Memory B cell (primary cell): ENCODE results near the gene PSMB8.
A peak's percentile ranks its signal among the peaks of the same experiment; 100 is the strongest.

Experiments used
- ATAC-seq: fragments of 150-1000 bp; cut with Tn5 transposase; 2 replicates; pipeline ENCODE4 v1.10.0; 2021; ENCODE audit warnings: low read depth, mild to moderate bottlenecking, moderate library complexity
- DNase-seq, 2 donors: peaks; one replicate each; pipeline ENCODE4 v3.0.0; 2022; ENCODE audit warnings: low spot score in 2 of 2
- H3K27ac Mint-ChIP-seq: one replicate; pipeline ENCODE4 v1.8.0; 2022; ENCODE audit warnings: mild to moderate bottlenecking, moderate library complexity, mixed read lengths
- H3K27me3 Mint-ChIP-seq: one replicate; pipeline ENCODE4 v1.8.0; 2022; ENCODE audit warnings: mixed read lengths
- H3K36me3 Mint-ChIP-seq: one replicate; pipeline ENCODE4 v1.8.0; 2022; ENCODE audit warnings: mild to moderate bottlenecking, mixed read lengths
- H3K4me1 Mint-ChIP-seq: one replicate; pipeline ENCODE4 v1.8.0; 2022; ENCODE audit warnings: mixed read lengths
- H3K4me3 Mint-ChIP-seq: one replicate; pipeline ENCODE4 v1.8.0; 2022; ENCODE audit warnings: mild to moderate bottlenecking, moderate library complexity, mixed read lengths
- H3K9me3 Mint-ChIP-seq: one replicate; pipeline ENCODE4 v1.8.0; 2022; ENCODE audit warnings: mixed read lengths

The PSMB8 gene

DNA sequence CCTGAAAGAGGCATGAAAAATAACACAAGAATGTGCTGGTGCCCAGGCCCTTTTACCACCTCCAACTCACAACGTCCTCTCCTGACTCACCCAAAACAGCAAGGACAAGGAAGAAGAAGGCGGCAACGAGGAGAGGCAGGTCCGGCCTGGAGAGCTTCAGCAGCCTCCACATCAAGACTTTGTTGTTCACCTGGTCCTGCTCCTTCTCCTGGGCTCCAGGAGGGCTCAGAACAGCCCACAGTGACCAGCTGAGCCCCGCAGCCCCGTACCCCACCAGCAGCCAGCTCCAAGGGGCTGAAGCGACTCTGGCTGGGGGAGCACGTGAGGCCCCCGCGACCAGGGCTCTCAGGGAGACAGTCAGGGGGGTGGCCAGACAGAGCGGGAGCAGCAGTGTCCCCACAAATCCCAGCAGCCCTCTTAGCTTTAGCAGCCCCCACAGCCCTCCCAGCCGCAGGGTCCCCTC lies 6.2 kb downstream of the PSMB8 start:
- no peak for ATAC-seq

DNA sequence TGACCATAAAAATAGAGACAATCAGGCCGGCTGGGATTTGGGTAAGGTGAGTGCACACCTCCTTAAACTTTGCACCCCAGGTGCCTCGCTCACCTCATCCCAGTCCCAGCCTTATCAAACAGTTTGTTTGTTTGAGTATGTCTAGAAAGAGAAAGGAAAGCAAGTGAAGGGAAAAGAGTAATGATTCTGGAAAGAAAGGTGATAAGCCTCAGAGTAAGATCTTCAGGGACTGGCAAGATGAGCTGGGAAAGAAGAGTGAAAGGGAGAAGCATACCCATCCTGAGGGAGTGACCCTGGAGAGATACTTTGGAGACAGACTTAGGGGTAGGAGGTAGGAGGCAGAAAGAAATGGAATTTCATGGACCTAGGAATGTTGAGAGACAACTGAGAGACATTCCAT lies 7.0 kb downstream of the PSMB8 start:
- DNase-seq (no peak), ATAC-seq (no peak)
- Mint-ChIP-seq H3K9me3 (no peaks in the 10 kb centered on the region), H3K27ac (peak overlapping the region; percentile 88), H3K4me1 (peaks cover 49% of the 10 kb centered on the region), H3K4me3 (peak overlapping the region; percentile 90), H3K36me3 (peaks cover 58% of the 10 kb centered on the region), H3K27me3 (no peaks in the 10 kb centered on the region)

More for the DNA sequence above, 6.2 kb downstream of the PSMB8 start:
- Mint-ChIP-seq H3K4me1 (peaks cover 55% of the 10 kb centered on the region), H3K27ac (peak overlapping the region; percentile 88), H3K9me3 (no peaks in the 10 kb centered on the region), H3K27me3 (no peaks in the 10 kb centered on the region), H3K36me3 (peaks cover 60% of the 10 kb centered on the region), H3K4me3 (peak overlapping the region; percentile 90)
- DNase-seq: no peak

DNA sequence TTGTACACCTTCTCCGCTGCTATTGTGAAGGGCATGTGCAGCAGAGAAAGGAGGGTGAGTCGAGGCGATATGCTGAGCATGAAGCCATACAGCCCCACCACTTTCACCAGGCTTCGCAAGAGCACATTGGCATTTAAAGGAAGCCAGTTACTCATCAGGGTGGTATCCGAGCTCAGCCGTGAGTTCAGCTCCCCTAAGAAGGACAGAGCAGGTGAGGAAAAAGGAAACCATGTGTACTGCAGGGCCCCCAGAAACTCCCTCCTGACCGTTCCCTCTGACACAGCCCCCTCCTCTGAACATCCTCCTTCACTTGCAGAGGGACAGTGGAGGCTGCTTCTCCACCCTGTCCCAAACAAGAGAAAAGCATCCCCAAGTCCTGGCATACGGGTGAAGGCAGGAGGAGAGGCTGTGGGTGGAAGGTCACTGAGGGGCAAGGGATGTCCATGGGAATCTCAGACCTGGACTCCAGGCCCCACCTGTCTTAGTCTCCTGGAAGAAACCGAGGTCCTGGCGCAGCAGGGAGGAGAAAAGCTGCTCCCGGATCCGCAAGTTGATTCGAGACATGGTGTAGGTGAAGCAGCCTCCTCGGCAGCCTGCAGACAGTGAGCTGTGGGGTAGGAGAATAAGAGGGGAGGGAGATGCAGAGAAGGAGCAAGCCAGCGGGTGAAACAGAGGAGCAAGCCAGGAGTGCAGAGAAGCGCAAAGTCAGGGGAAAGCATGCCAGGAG lies 8.5 kb downstream of the PSMB8 start:
- peak overlapping the region; percentile 30 for H3K27ac Mint-ChIP-seq
- no peak overlapping the region for H3K4me3 Mint-ChIP-seq
- DNase-seq (no peak), ATAC-seq (no peak)
- no peaks in the 10 kb centered on the region for H3K9me3 Mint-ChIP-seq
- peaks cover 56% of the 10 kb centered on the region for H3K36me3 Mint-ChIP-seq
- no peaks in the 10 kb centered on the region for H3K27me3 Mint-ChIP-seq
- peaks cover 36% of the 10 kb centered on the region for H3K4me1 Mint-ChIP-seq

DNA sequence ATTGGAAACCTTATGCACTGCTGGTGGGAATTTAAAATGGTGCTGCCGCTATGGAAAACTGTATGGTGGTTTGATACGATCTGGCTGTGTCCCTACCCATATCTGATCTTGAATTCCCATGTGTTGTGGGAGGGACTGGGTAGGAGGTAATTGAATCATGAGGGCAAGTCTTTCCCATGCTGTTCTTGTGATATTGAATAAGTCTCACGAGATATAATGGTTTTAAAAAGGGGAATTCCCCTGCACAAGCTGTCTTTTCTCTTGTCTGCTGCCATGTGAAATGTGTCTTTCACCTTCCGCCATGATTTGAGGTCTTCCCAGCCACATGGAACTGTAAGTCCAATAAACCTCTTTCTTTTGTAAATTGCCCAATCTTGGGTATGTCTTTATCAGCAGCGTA lies 10.2 kb downstream of the PSMB8 start:
- ATAC-seq (no peak), DNase-seq (no peak)
- H3K4me3 Mint-ChIP-seq: no peak overlapping the region
- H3K4me1 Mint-ChIP-seq: peaks cover 33% of the 10 kb centered on the region
- peaks cover 63% of the 10 kb centered on the region for H3K36me3 Mint-ChIP-seq
- no peak overlapping the region for H3K27ac Mint-ChIP-seq
- H3K9me3 Mint-ChIP-seq: no peaks in the 10 kb centered on the region
- no peaks in the 10 kb centered on the region for H3K27me3 Mint-ChIP-seq

DNA sequence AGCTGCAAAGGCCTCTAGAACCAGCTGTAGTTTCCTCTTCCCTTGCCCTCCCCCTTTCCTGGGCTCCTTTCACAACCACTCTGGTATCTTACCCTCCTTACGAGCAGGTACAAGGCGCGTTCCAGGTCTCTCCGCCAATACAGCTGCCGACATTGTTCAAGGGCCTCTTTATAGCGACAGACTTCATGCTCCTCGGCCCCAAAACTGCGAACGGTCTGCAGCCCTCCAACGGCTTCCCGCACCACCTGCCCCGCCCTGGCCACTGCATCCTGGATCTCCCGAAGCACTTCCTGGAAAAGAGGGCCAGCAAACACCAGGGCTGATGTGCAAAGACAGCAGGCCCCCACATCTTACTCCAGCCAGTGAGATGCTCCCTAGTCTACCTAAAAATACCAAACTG lies 11.3 kb downstream of the PSMB8 start:
- Mint-ChIP-seq H3K36me3 (peaks cover 68% of the 10 kb centered on the region), H3K27ac (peak overlapping the region; percentile 21), H3K9me3 (no peaks in the 10 kb centered on the region), H3K4me3 (no peak overlapping the region), H3K4me1 (peaks cover 31% of the 10 kb centered on the region), H3K27me3 (no peaks in the 10 kb centered on the region)
- DNase-seq (no peak), ATAC-seq (no peak)

DNA sequence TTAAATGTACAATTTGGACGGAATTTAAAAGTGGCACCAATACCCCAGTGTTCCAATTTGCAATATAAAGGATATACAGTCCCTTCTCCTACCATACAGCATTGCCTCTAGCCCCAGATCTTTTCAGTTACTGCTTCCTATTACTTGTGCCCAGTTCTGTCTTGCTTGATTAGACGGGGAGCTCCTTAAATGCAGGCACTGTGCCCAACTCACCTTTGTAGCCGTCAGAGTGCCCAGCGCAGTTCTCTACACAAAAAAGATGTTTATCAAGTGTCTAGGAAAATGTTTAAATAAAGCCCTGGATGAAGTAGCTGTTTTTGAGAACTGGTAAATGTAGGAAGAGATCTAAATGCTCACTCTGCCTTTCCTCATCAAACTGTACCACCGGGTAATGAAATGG lies 12.9 kb downstream of the PSMB8 start:
- ATAC-seq: no peak
- Mint-ChIP-seq H3K4me1 (peaks cover 22% of the 10 kb centered on the region), H3K27me3 (no peaks in the 10 kb centered on the region), H3K9me3 (no peaks in the 10 kb centered on the region), H3K4me3 (no peak overlapping the region), H3K27ac (peak overlapping the region; percentile 4), H3K36me3 (peaks cover 63% of the 10 kb centered on the region)
- DNase-seq: no peak

DNA sequence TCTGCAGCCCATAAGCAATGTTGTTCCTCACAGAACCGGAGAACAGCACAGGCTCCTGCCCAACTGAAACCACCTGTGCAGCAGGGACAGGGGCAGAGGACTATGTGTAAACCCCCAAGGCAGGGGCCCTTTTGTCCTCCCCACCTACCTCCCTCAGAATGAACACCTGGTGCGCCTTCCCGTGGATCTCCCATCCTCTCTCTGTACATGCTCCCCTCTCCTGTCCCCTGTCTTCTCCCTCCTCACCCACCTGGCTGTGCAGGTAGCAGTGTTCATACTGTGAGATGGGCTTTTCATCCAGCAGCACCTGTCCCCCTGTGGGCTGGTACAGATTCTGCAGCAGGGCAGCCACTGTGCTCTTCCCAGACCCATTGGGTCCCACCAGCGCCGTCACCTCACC lies 13.8 kb downstream of the PSMB8 start:
- no peak for ATAC-seq
- Mint-ChIP-seq H3K4me1 (peaks cover 18% of the 10 kb centered on the region), H3K9me3 (no peaks in the 10 kb centered on the region), H3K27ac (no peak overlapping the region), H3K27me3 (no peaks in the 10 kb centered on the region), H3K4me3 (no peak overlapping the region), H3K36me3 (peaks cover 54% of the 10 kb centered on the region)
- no peak for DNase-seq

- H3K27ac Mint-ChIP-seq: no peak overlapping the region
- H3K27me3 Mint-ChIP-seq: no peaks in the 10 kb centered on the region
Measured at GRCh38 chr6:32829495-32829894, 14.4 kb downstream of the PSMB8 start.

DNA sequence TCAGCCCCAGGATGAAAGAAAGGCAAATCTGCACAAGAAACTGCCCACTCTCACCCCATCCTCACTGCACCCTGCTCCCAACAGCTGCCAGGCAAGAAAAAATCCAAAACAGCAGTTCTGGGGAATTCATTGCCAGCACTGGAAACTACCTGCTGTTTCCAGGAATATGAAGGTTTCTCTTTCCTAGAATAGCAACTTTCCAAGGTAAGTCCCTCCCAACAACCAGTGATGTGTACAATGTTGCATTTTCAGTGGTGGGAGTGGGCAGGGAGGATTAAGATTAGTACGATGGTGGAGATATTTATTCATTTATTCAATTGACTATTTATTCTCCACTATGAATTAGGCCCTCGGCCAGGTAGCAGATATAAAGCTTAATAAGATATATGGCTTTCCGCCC lies 16.8 kb downstream of the PSMB8 start:
- DNase-seq (no peak), ATAC-seq (no peak)
- no peak overlapping the region for H3K4me3 Mint-ChIP-seq
- H3K36me3 Mint-ChIP-seq: peaks cover 30% of the 10 kb centered on the region
- H3K27ac Mint-ChIP-seq: no peak overlapping the region
- peaks cover 8% of the 10 kb centered on the region for H3K4me1 Mint-ChIP-seq
- no peaks in the 10 kb centered on the region for H3K9me3 Mint-ChIP-seq
- no peaks in the 10 kb centered on the region for H3K27me3 Mint-ChIP-seq

More at GRCh38 chr6:32829495-32829894, 14.4 kb downstream of the PSMB8 start:
- Mint-ChIP-seq H3K4me1 (peaks cover 18% of the 10 kb centered on the region), H3K4me3 (no peak overlapping the region), H3K36me3 (peaks cover 50% of the 10 kb centered on the region), H3K9me3 (no peaks in the 10 kb centered on the region)
- DNase-seq (no peak), ATAC-seq (no peak)

DNA sequence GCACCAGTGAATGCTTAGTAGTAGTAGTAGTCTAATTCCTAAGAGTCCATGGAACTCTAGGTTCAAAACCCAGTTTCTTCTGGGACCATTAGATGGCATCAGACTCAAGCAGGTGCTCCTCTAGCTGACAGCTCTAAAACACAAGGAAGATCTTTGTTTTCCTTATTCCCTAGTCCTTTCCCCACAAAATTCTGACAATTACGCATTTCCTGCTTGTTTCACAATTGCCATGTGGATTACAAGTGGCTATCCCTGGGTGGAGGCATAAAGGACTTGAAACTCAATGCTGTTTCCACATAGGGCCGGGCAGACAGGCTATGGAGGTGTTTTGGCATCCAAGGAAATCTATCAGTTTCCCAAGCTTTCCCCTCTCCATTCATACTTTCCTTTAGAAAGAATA lies 17.9 kb downstream of the PSMB8 start:
- H3K4me3 Mint-ChIP-seq: no peak overlapping the region
- peaks cover 25% of the 10 kb centered on the region for H3K36me3 Mint-ChIP-seq
- H3K9me3 Mint-ChIP-seq: no peaks in the 10 kb centered on the region
- H3K27me3 Mint-ChIP-seq: no peaks in the 10 kb centered on the region
- peaks cover 17% of the 10 kb centered on the region for H3K4me1 Mint-ChIP-seq
- ATAC-seq (no peak), DNase-seq (no peak)
- no peak overlapping the region for H3K27ac Mint-ChIP-seq

DNA sequence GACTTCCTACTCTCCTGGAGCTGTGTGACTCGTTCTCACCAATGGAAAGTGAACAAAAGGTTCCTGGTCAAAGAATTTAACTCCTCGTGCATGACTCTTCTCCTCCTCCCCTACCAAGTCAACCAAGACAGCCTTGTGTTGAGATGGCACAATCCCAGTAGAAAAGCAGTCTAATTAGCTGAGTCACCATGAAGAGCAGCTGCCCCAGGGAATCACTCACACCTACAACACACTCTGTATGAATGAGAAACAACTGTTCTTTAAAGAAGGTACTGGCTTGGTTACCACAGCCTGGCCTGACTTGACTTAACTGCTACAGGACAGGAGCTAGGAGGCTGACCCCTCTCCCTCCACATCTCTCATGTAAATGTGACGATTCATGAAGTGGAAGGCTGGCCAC lies 24.1 kb downstream of the PSMB8 start:
- H3K4me1 Mint-ChIP-seq: peaks cover 48% of the 10 kb centered on the region
- H3K27me3 Mint-ChIP-seq: no peaks in the 10 kb centered on the region
- peaks cover 3% of the 10 kb centered on the region for H3K36me3 Mint-ChIP-seq

GRCh38 chr6:32818867-32819266 lies 25.0 kb downstream of the PSMB8 start:
- Mint-ChIP-seq H3K27ac (peak overlapping the region; percentile 33), H3K27me3 (no peaks in the 10 kb centered on the region), H3K4me3 (no peak overlapping the region), H3K36me3 (peaks cover 9% of the 10 kb centered on the region), H3K9me3 (no peaks in the 10 kb centered on the region), H3K4me1 (peaks cover 56% of the 10 kb centered on the region)
- ATAC-seq (no peak), DNase-seq (no peak)

More for the DNA sequence above, 24.1 kb downstream of the PSMB8 start:
- no peaks in the 10 kb centered on the region for H3K9me3 Mint-ChIP-seq
- DNase-seq: no peak
- H3K27ac Mint-ChIP-seq: peak overlapping the region; percentile 33
- H3K4me3 Mint-ChIP-seq: no peak overlapping the region
- no peak for ATAC-seq

GRCh38 chr6:32816746-32817204 lies 27.1 kb downstream of the PSMB8 start, which contains the start of gene HLA-DOB:
HLA-DOB (minus strand) TSS chr6:32817002; CDS start chr6:32816951, 51 bp downstream.
- H3K27me3 Mint-ChIP-seq: no peaks in the 10 kb centered on the region
- DNase-seq (peak in 1 of 2 donors; percentile 60), ATAC-seq (peak; percentile 72)
- H3K36me3 Mint-ChIP-seq: peaks cover 24% of the 10 kb centered on the region
- peak within 1 kb of the TSS; percentile 99 for H3K4me3 Mint-ChIP-seq
- H3K4me1 Mint-ChIP-seq: peaks cover 65% of the 10 kb centered on the region
- H3K9me3 Mint-ChIP-seq: no peaks in the 10 kb centered on the region
- H3K27ac Mint-ChIP-seq: peak within 1 kb of the TSS; percentile 99

GRCh38 chr6:32815996-32816395 lies 27.9 kb downstream of the PSMB8 start:
- peaks cover 57% of the 10 kb centered on the region for H3K4me1 Mint-ChIP-seq
- H3K9me3 Mint-ChIP-seq: no peaks in the 10 kb centered on the region
- peak; percentile 79 for ATAC-seq

GRCh38 chr6:32815115-32815514 lies 28.7 kb downstream of the PSMB8 start:
- peaks cover 33% of the 10 kb centered on the region for H3K36me3 Mint-ChIP-seq
- no peak for ATAC-seq
- H3K4me1 Mint-ChIP-seq: peaks cover 53% of the 10 kb centered on the region
- peak overlapping the region; percentile 99 for H3K4me3 Mint-ChIP-seq
- DNase-seq: no peak
- no peaks in the 10 kb centered on the region for H3K27me3 Mint-ChIP-seq
- peak overlapping the region; percentile 99 for H3K27ac Mint-ChIP-seq
- no peaks in the 10 kb centered on the region for H3K9me3 Mint-ChIP-seq

More at GRCh38 chr6:32815996-32816395, 27.9 kb downstream of the PSMB8 start:
- peak overlapping the region; percentile 99 for H3K4me3 Mint-ChIP-seq
- DNase-seq: peak in 1 of 2 donors; percentile 52
- H3K36me3 Mint-ChIP-seq: peaks cover 27% of the 10 kb centered on the region
- no peaks in the 10 kb centered on the region for H3K27me3 Mint-ChIP-seq
- H3K27ac Mint-ChIP-seq: peak overlapping the region; percentile 99
